ENCODE results near the gene CDH8. TPM values are rescaled to one million over a fixed set of nuclear protein-coding genes. Genes with fewer than 3 reads are reported as not detected.

CDH8 gene, protein sequence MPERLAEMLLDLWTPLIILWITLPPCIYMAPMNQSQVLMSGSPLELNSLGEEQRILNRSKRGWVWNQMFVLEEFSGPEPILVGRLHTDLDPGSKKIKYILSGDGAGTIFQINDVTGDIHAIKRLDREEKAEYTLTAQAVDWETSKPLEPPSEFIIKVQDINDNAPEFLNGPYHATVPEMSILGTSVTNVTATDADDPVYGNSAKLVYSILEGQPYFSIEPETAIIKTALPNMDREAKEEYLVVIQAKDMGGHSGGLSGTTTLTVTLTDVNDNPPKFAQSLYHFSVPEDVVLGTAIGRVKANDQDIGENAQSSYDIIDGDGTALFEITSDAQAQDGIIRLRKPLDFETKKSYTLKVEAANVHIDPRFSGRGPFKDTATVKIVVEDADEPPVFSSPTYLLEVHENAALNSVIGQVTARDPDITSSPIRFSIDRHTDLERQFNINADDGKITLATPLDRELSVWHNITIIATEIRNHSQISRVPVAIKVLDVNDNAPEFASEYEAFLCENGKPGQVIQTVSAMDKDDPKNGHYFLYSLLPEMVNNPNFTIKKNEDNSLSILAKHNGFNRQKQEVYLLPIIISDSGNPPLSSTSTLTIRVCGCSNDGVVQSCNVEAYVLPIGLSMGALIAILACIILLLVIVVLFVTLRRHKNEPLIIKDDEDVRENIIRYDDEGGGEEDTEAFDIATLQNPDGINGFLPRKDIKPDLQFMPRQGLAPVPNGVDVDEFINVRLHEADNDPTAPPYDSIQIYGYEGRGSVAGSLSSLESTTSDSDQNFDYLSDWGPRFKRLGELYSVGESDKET
- total RNA-seq (2014; rRNA removed; shearing (Covaris generic); ENCODE audit: low replicate concordance): 9.1 TPM in 1 of 2 replicates, not detected in the other

DNA sequence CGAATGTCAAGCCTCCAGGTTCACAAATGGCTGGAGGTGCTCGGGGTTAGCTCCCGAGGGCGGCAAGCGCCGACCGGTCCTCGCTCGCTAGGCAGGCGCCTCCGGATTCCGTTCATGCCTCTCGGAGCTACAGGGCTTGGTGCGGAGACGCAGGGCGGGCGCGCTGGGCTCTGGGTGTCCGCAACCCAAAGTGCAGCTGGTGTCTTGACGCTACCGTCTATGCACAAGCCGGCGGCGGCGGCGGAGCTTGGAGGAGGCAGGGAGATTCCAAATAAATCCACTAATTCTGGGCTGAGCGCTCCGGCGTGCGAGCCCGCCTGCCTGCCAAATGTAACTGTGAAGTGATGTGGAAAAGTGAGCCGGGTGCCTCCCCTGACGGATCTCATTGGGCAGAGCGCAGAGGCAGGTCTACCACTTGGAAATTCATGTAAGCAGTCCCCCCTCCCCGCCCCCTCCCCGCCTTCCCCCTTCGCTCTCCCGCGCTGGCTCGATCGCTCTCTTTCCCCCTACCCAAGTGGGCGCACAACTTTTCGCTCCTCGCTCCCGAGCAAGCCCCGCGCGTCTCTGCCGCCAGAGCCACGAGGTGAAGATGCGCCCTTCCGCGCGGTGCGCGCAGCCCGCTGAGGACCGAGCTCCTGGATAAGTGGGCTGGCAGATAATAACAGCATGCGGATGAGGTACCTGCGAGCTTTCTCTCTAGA lies at the start of gene CDH8:
Gene CDH8 (minus strand): TSS at position 338 of the 701 bp plus-strand sequence. CDS start 15,035 bp downstream, outside the sequence.
- in situ Hi-C loops (cut with HindIII; ENCODE audit: low pct_unique_long_range_greater_than_20kb, low sequenced_read_pairs): no loop called here
- DNase-seq (ENCODE audit: low read depth): no peak

DNA sequence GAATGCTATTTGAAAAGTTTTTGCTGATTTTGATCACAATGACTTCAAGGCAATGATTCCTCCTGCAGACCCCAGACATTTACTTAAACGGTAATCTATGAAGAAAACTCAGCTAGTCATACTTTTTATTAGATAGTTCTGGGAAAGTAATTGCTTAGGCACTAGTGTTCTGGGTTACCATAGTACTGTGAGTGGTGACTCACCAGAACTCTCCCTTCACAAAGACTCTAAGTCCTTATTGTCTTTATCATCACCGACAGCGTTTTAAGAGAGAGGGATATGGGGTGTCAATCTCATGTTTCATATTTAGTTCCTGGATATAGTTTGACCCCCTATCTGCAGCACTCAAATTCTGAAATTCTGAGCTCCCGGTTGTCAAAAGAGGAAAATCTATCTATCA lies 43.0 kb upstream of the CDH8 start:
- no peak for DNase-seq (ENCODE audit: low read depth)
- in situ Hi-C loops (cut with HindIII; ENCODE audit: low pct_unique_long_range_greater_than_20kb, low sequenced_read_pairs): no loop called here

DNA sequence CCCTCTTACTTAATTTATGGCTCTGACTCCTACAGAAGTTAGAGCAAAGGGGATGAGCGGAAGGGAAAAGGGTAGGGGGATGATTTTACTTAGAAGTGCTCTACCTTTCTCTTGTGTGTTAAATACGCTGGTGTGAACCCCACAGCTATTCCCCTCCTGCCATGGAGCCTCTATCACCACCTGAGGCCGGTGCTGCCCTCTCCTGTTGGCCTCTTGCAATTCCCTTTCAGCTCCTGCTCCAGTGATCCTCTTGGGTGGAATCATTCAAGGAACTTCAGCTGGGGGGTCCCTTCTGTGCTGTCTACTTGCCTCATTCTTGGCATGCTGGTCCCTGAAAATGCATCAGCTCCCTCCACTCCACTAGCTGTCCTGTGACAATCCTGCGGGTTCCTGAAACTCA lies 41.8 kb upstream of the CDH8 start:
- DNase-seq (ENCODE audit: low read depth): peak; percentile 5
- in situ Hi-C loops (cut with HindIII; ENCODE audit: low pct_unique_long_range_greater_than_20kb, low sequenced_read_pairs): no loop called here

DNA sequence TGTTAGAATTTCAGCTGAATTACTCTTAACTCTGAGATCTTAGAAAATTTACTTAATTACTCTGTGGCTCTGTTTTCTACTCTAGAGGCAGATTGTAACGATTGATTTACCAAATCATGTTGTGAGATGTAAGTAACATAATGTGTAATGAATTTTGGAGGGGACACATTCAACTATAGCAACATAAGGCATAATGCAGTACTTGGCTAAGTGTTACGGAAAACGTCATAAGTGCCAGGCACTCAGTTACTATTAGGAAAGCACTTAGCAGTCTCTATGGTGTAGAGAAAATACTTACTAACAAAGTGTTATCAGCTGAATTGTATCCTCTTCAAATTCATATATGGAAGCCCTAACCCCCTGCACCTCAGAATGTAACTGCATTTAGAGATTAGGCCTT lies 40.6 kb upstream of the CDH8 start:
- in situ Hi-C loops (cut with HindIII; ENCODE audit: low pct_unique_long_range_greater_than_20kb, low sequenced_read_pairs): no loop called here
- DNase-seq (ENCODE audit: low read depth): no peak

DNA sequence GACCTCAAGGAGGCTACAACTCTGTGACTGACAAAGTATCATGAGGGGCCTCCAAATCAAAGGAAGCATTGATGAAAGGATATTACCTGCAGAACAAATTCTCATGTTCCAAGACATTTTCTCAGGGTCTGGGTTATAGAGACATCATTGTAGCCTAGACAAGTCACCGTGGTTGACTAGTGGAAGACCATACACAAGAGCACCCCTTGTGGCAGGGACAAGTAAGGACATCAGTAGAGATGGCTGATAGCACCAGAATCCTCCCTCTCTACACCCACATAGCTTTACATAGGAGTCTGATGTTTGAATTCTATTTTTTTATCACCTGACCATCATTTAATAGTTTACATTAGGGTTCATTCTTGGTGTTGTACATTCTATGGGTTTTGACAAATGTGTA lies 32.5 kb upstream of the CDH8 start:
- no peak for DNase-seq (ENCODE audit: low read depth)
- in situ Hi-C loops (cut with HindIII; ENCODE audit: low pct_unique_long_range_greater_than_20kb, low sequenced_read_pairs): no loop called here

DNA sequence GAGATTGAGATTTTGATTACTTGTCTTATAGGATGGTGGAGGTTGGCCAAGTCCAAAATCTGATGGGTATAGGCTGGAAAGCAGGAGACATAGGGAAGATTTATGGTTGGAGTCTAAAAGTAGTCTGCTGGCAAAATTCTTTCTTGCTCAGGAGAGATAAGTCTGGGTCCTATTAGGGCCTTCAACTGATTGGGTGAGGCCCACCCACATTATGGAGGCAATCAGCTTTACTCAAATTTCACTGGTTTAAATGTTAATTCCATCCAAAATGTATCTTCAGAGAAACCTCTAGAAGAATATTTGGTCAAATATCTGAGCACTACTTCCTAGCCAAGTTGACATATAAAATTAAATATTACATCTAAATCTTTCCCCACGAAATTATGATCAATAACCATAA lies 31.7 kb upstream of the CDH8 start:
- in situ Hi-C loops (cut with HindIII; ENCODE audit: low pct_unique_long_range_greater_than_20kb, low sequenced_read_pairs): no loop called here
- DNase-seq (ENCODE audit: low read depth): no peak

DNA sequence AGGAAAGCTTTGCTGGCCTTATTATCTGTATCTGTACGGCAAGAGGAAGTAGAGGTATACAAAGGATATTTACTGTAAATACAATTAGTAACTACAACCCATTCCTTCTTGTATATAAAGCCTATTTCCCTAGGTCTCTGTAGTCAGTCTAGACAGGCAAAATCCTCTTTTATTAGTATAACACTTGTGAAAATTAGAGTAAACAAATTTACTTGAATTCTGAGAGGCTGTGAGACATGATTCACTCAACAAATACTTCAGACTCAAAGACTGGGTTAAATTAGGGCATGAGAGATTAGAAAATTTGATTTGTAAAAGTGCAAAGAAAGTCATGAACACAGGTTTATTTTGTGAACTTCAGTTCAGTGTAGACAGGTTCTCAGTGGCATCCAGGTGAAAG lies 30.9 kb upstream of the CDH8 start:
- in situ Hi-C loops (cut with HindIII; ENCODE audit: low pct_unique_long_range_greater_than_20kb, low sequenced_read_pairs): no loop called here

DNA sequence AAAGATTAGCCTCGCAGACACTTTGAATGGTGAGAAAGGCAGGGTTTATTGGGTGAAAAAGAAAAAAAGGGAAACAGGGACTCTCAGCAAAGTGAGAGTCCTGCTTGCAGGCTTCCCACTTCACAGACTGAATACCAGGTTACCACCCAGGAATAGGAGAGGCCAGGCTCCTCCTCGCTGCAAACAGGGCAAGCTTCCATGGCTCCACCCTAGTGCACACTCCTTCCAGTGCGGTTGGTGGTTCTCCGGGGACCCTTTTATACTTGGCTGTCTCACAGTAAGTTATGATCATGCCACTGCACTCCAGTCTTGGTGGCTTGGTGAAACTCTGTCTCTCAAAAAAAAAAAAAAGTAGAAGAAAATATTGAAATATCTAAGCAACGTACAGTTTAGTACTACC lies 30.5 kb upstream of the CDH8 start:
- in situ Hi-C loops (cut with HindIII; ENCODE audit: low pct_unique_long_range_greater_than_20kb, low sequenced_read_pairs): no loop called here
- DNase-seq (ENCODE audit: low read depth): no peak

More for the DNA sequence above, 30.9 kb upstream of the CDH8 start:
- no peak for DNase-seq (ENCODE audit: low read depth)

DNA sequence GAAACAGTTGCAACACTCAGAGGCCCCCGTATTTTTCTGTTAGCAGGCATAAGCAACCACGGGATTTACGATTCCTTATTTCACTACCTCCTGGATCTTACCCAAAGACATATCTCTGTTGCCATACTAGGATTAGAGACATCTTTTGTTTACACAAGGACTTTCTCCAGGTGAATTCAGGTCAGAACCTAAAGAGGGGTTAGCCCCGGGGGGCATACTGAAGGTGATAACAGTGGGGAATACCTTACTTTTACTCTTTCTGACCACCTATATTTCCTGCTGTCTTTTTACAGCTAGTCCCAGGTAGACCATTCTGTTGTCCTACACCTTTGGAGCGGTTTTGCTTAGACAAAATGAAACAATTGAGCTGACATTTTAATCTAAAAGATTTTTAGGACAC lies 27.9 kb upstream of the CDH8 start:
- DNase-seq (ENCODE audit: low read depth): no peak
- in situ Hi-C loops (cut with HindIII; ENCODE audit: low pct_unique_long_range_greater_than_20kb, low sequenced_read_pairs): no loop called here

DNA sequence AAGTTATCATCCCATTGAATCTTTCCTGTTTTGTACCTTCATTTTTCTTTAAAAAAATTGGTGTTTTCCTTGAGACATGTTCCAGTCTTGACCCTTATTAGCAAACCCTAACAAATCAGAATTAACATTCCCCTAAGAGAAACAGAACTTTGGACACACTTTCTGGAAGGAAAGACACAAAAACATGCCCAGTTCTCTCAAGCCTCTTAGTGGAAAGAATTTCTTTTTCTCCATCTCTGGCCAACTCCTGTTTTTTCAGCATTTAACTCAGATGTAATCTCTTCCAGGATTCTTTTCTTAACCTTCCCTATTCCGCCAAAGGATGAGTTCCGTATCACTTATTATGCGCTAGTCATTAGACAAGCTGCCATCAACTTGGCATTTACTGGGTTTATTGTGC lies 23.9 kb upstream of the CDH8 start:
- DNase-seq (ENCODE audit: low read depth): no peak

DNA sequence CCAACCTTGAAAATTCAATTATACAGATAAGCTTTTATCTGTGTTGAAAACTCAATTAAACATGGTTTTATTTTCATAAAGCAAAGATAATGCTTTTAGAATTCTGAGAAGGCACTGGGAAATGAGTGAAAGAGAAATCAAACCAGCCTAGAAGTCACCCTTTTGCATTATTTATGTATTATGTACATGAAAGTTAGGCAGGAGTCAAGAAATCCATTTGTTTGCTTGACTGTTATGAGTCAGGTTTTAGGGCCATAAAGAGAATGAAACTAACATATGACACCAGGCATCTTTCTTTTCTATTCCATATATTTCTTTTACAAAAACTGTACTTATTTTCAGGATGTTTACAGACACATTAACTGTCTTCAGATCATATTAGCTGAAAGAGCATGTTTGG lies 23.3 kb upstream of the CDH8 start:
- no peak for DNase-seq (ENCODE audit: low read depth)
- in situ Hi-C loops (cut with HindIII; ENCODE audit: low pct_unique_long_range_greater_than_20kb, low sequenced_read_pairs): no loop called here

More for the DNA sequence above, 23.9 kb upstream of the CDH8 start:
- in situ Hi-C loops (cut with HindIII; ENCODE audit: low pct_unique_long_range_greater_than_20kb, low sequenced_read_pairs): no loop called here

DNA sequence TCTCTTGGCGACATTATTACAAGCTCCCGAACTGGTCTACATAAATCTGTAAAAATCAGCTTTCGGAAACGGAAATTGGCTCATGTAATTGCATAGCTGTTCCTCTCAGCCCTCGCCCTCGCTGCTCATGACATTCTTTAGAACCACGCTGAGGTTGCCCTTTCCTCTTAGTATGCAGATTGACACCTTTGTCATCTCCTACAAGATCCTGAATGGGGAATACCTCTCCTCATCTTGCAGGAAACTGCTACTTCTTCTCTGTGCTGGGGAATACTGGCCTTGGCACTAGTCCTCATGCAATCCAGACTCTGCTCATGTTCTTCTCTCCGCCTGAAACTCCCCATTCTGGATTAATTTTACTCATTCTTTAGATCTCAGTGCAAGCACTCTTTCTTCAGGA lies 22.2 kb upstream of the CDH8 start:
- DNase-seq (ENCODE audit: low read depth): no peak
- in situ Hi-C loops (cut with HindIII; ENCODE audit: low pct_unique_long_range_greater_than_20kb, low sequenced_read_pairs): no loop called here

DNA sequence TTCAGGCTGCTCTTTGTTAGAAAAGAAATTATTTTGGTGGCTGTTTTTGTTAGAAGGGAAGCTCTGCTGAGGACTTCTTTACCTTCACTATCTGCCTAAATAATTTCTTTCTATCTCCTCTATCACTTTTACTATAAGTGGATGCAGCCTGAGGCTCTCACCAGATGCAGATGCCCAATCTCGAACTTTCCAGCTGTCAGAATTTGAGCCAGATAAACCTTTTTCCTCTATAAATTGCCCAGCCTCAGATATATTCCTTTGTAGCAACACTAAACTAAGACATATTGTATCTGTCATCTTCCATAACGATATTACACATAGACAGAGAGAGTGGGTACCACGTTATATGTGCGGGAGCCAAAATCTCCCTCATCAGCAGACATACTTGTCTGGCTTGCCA lies 15.7 kb upstream of the CDH8 start:
- in situ Hi-C loops (cut with HindIII; ENCODE audit: low pct_unique_long_range_greater_than_20kb, low sequenced_read_pairs): no loop called here
- DNase-seq (ENCODE audit: low read depth): no peak

DNA sequence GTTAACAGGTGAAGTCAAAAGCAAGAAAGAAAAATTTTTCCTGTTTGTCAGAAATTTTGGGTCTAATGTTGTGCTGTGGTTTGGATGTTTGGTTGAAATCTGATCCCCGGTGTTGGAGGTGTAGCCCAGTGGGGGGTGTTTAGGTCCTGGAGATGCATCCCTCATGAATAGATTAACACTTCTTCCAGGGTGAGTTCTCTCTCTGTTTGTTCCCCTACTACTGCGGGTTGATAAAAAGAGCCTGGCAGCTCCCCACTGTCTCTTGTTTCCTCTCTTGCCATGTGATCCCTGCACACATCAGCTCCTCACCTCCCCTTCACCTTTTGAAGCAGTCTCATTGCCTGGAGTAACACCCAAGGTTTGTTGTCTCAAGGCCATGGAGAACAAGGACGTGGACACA lies 14.6 kb upstream of the CDH8 start:
- DNase-seq (ENCODE audit: low read depth): no peak
- in situ Hi-C loops (cut with HindIII; ENCODE audit: low pct_unique_long_range_greater_than_20kb, low sequenced_read_pairs): no loop called here

DNA sequence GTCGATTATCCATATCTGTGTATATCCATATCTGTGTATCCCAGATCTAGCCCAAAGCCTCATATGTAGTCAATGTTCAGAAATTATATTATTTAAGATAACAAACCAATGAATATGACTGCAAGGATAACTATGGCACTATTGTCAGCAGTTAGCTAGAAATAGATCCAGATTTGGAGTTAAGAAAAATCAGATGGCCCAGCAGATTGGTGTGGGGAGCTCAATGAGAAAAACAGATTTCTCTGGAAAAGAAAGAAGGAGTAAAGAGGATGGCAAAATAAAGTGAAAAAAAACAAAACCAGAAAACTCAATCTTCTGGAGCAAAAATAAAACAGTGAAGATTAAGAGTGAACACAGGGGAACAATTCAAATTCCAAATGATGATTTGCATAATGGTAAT lies 10.6 kb upstream of the CDH8 start:
- in situ Hi-C loops (cut with HindIII; ENCODE audit: low pct_unique_long_range_greater_than_20kb, low sequenced_read_pairs): no loop called here
- no peak for DNase-seq (ENCODE audit: low read depth)

DNA sequence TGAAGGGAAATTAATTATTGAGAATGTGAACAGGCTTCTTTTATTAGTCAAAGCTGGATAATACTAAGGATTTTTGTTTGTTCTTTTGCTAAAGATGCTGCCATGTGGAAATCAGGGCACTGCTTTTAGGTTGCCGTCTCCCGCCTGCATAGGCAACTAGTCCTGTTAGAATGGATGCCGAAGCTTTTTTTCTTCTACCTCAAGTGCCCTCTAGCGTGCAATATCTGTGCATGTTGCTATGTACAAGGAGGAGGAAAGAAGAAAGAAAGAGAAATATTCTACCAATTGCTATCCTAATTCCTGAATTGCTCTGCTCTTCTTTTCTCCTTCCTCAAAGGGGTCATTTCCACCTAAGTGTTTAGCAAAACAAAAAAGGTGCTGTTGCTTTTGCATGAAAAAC lies 5.2 kb upstream of the CDH8 start:
- peak; percentile 46 for DNase-seq (ENCODE audit: low read depth)
- in situ Hi-C loops (cut with HindIII; ENCODE audit: low pct_unique_long_range_greater_than_20kb, low sequenced_read_pairs): no loop called here

DNA sequence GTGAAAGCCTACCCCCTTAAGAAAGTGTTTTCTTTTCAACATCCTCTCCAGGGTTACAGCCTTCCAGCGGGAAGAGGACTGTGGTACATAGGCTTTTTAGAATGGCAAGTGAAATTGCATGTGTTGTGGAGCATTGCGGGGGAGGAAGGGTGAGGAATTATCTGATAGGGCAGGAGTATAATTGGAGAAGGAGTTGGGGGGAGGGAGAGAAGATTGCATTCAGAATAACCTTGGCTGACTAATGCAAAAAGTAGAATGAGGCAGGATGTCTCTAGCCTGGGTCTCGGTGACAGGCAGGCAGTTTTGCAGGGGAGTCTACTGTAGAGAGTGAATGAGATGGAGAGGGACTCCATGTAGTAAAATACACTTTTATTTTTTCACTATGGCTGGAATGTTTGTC lies 2.4 kb upstream of the CDH8 start:
- DNase-seq (ENCODE audit: low read depth): no peak
- in situ Hi-C loops (cut with HindIII; ENCODE audit: low pct_unique_long_range_greater_than_20kb, low sequenced_read_pairs): no loop called here

DNA sequence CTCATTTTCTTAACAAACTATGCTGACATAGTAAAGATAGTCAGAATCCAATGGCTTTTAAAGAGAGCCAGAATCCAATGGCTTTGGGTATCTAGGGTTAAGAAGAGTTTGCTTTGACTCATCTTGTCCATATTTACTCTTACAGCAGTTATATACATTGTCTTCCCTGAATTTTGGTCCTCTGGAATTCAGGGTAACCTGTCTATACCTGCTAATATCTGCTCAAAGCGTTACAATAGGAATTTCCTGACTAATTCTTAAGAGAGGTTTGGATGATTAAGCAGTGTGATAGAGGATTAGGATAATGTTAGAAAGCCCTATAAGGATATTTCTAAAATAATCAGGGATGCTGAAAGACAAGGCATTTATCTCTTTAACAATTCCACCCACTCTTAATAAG lies 2.0 kb upstream of the CDH8 start:
- in situ Hi-C loops (cut with HindIII; ENCODE audit: low pct_unique_long_range_greater_than_20kb, low sequenced_read_pairs): no loop called here

DNA sequence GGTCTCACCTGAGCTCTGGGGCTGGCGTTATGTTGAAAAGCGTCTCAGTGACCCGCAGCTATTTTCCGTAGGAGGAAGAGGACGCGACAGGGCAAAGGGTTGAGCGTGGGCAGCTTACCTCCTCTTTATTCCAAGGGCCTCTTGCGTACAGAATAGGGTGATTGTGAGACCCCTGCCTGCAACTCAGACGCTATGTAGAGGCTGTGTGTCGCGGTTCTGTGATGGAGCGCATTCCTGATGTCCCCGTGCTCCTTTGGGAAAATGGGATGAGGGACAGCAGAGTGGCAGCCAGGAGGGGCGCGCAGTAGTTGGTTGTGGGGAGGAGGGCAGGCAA lies 531 bp upstream of the CDH8 start:
- in situ Hi-C loops (cut with HindIII; ENCODE audit: low pct_unique_long_range_greater_than_20kb, low sequenced_read_pairs): no loop called here
- no peak for DNase-seq (ENCODE audit: low read depth)

More for the DNA sequence above, 2.0 kb upstream of the CDH8 start:
- no peak for DNase-seq (ENCODE audit: low read depth)

All from Caki2 (cell line).